ENCODE results near the gene NADK.
"Not testable (repeated sequence)": the region's sequence is repeated elsewhere in the genome, so short reads cannot be mapped to it uniquely, and the experiment has no call there.

Gene NADK

DNA sequence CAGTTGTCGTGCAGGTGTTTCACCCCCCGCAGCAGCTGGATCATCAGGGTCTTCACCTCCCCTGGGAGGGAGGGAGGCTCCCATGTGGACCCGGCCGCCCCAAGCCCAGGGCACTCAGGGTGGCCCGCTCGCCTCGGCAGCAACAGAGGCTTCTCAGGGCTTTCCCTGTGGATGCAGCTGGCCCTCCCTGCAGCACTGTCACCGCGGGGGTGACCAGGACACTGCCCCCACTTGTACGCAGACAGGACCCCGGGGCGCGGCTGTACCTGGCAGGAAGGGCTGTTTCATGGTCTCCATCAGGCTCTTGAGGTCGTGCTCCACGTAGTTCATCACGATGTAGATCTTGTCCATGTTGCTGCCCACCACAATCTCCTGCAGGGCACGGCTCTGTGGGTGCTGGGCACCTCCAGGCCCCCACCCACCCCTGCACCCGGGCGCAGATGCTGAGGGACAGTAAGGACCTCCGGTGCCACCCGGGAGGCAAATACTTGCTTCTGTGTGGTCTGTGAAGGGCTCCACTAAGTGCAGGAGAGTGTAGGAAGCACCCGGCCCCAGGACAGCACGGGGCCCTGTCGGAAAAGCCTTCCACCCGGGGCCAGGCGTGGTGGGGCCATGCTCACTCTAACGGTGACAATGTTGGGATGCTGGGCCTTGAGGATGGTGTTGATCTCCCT, 73.8 kb downstream of the NADK start:
- not testable (repeated sequence) for DNase-seq (ENCODE audit: low read depth)

DNA sequence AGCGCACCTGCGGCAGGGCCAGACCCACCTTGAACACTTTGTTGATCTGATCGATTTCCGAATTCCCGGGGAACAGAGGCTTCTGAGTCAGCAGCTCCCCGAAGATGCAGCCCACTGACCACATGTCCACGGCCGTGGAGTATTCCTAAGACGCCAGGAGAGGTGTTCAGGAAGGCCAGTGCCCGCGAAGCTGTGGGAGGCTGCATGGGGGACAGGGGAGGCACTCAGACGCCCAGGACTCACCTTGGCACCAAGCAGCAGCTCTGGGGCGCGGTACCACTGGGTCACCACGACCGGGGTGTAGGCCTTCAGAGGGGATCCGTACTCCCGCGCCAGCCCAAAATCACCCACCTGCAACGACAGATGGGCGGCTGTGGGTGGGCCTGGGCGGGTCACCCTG, 74.5 kb downstream of the NADK start:
- DNase-seq (ENCODE audit: low read depth): no peak

DNA sequence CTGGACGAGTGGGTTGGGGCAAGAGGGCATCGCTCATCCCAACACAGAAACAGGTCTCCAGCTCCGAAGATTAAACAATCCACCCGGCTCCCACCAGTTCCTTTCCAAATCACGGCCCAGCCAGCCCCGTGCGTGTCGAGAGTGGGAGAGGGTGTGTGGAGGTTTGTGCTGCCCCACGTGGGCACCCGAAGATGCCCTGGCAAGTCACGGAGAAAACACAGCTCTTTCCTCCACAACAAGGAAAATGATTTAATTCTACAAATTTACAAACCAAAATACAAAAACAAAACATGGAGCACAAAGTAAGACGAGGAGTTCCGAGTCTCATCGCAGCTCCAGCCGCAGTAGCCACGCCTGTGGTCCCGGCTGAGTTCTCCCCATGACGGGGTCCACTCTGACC, 75.8 kb downstream of the NADK start:
- DNase-seq (ENCODE audit: low read depth): not testable (repeated sequence)

Measured in activated T-cell treated with anti-CD3 and anti-CD28 coated beads for 1 hour (primary cell).